Embryonic facial prominence (tissue), 1 donor: ENCODE results near the gene C4orf50.
"Not testable (repeated sequence)": the region's sequence is repeated elsewhere in the genome, so short reads cannot be mapped to it uniquely, and the experiment has no call there.

ENCODE experiments used
- DNase-seq: peaks from one replicate; pipeline ENCODE4 v3.0.0-alpha.2; 2016; ENCODE audit errors: extremely low spot score

C4orf50 gene

DNA sequence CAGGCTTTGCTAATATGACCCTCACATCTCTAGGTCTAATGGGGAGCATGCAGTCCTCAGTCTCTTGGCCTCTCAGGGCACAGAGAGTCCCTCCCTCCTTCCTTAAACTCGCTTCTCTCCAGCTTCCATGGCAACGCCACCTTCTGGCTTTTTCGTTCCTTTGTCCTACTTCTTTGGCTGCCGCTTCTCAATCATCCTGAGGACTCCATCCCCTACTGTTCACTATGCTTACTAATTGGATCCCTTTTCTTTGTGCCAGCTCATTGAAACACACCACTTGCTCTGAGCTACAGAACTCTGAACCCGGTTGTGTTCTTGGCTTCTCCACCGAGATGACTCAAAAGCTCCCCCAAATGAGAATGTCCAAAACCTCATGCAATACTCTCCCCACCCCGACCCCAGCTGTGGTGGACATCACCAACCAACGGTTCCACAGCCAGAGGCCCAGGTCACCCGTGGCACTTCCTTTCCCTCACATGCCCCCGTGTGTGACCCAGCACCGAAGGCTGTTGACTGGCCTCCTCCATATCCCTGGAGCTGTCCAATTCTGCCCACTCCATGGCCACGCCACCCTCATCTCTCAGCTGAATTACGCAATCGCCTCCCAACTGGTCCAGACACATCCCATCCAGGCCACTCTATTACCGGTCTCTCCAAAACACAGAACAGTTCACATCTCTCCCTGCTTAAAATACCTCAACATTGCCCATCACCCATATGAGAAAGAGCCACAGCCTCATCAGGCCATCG is 160.0 kb downstream of the C4orf50 start:
- DNase-seq: no peak

DNA sequence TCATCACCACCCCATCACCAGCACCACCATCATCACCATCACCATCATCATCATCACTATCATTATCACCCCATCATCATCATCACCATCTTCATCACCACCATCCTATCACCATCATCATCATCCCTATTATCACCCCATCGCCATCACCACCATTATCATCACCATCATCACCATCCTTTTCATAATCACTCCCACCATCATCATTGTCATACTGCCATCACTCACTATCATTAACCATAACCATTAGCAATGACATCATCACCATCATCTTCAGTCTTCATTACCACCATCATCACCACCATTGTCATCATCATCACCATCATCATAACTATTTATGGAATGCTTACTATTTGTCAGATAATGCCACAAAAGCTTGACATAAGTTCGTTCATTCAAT is 161.0 kb downstream of the C4orf50 start:
- DNase-seq: no peak

DNA sequence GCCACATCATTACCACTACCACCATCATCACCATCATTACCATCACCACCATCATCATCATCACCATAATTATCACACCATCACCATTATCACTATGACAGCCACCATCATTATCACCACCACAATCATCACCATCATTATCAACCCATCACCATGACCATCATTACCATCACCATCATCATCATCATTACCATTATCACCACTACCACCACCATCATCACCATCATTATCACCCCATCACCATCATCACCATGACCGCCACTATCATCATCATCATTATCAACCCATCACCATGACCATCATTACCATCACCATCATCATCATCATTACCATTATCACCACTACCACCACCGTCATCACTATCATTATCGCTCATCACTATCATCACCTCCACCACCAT is 161.9 kb downstream of the C4orf50 start:
- not testable (repeated sequence) for DNase-seq

DNA sequence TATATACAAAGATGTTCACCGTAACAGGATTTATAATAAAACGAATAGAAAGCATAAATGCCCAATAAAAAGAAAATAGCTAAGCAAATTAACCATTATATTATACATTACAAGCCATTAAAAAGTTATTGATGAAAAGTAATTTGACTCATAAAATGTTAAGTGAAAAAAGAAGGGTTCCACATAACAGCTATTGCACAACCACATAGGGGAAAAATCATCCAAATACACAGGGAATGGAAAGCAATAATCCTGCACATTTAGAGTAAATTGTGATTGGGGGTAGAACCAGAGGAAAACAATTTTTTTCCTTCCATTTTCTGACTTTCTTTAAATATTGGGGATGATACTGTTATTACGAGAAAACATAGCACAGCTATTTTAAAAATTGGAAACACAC is 163.3 kb downstream of the C4orf50 start:
- no peak for DNase-seq

DNA sequence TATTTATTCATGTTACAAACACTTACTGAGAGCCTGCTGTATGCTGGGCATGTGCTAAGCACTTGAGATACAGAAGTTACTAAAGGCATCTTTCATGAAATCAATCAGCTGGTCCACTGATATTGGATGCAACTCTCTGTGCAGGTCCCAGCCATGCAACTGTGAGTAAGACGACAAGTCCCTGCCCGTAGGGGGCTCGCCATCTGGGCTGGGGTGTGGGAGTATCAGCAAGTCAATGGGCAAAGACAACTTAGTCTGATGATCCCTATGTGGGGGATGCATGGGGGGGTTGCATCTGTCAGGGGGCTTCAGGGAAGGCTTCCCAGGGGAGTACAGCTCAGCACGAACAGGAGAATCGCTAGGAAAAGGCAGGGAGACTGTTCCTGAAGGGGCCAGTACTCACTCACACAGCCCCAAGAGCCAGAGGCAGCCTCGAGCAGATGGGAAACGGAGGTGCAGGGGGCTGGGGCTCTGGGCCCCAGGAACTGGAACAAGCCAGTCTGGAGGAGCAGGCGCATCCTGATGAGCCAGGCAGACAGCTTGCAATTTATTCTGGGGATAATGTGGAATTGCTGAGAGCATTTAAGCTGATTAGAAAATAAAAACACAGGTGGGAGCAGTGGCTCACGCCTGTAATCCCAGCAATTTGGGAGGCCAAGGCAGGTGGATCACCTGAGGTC is 165.6 kb downstream of the C4orf50 start:
- no peak for DNase-seq

DNA sequence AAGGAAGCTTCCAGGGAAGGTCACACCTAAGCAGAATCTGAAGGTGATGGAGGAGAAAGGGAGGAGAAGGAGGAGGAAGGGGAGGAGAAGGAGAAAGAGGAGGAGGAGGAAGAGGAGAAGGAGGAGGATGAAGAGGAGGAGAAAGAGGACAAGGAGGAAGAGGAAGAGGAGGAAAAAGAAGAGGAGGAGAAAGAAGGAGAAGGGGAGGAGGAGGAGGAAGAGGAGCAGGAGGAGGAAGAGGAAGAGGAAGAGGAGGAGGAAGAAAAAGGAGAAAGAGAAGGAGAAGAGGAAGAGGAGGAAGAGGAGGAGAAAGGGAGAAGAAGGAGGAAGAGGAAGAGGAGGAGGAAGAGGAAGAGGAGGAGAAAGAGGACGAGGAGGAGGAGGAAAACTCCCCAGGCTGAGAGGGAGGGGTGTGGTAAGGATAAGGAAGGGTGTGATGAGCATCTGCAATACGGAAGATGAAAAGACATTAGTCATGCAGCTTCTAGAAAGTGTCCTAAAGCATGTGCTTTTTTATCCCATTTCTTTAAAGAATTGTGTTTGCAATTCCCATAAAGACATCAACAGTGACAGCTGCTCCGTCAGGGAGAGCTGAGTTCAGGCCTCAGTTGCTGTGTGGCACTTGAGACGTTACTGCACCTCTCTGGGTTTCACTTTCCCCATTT is 166.5 kb downstream of the C4orf50 start:
- DNase-seq: no peak
